Activated CD8-positive, alpha-beta T cell treated with anti-CD3 and anti-CD28 coated beads, Interleukin-2, amount 10 ng/mL, durations not matched to agents 7 days and 5 days (primary cell): ENCODE measurements around the gene GPAT3. TPM values are rescaled to one million over a fixed set of nuclear protein-coding genes. Genes with fewer than 3 reads are reported as not detected.
"Not testable (repeated sequence)": the region's sequence is repeated elsewhere in the genome, so short reads cannot be mapped to it uniquely, and the experiment has no call there.

Experiments
- ATAC-seq: fragments of 150-1000 bp; cut with Tn5 transposase; one replicate; pipeline ENCODE4 v1.10.0; 2021; ENCODE audit warnings: moderate library complexity
- CTCF ChIA-PET: fragments of 350-600 bp; sonication (Branson Sonifier 250); formaldehyde crosslinking; loops from one replicate; lab custom pipeline; 2021; ENCODE audit warnings: antibody characterized with exemption; lab: Charles Lee
- POLR2A ChIA-PET: fragments of 350-600 bp; sonication (Branson Sonifier 250); formaldehyde crosslinking; loops from one replicate; lab custom pipeline; 2021; ENCODE audit warnings: antibody characterized with exemption; lab: Charles Lee
- DNase-seq: peaks from one replicate; pipeline ENCODE4 v3.0.0-alpha.2; 2020
- H3K27ac Mint-ChIP-seq: one replicate; pipeline ENCODE4 v1.8.0; 2021; ENCODE audit warnings: mild to moderate bottlenecking, mixed read lengths
- H3K27me3 Mint-ChIP-seq: one replicate; pipeline ENCODE4 v1.8.0; 2021; ENCODE audit warnings: low read depth, mixed read lengths
- H3K36me3 Mint-ChIP-seq: one replicate; pipeline ENCODE4 v1.8.0; 2021; ENCODE audit warnings: low read depth, mixed read lengths
- H3K4me1 Mint-ChIP-seq: one replicate; pipeline ENCODE4 v1.8.0; 2021; ENCODE audit warnings: low read depth, mixed read lengths
- H3K4me3 Mint-ChIP-seq: one replicate; pipeline ENCODE4 v1.8.0; 2021; ENCODE audit warnings: mild to moderate bottlenecking, mixed read lengths
- H3K9me3 Mint-ChIP-seq: one replicate; pipeline ENCODE4 v1.8.0; 2022; ENCODE audit warnings: mixed read lengths; ENCODE audit not compliant: insufficient read depth
- total RNA-seq, 2 experiments: library from RNA; stranded (reverse); gene quantifications; one replicate each; pipeline ENCODE4 v1.2.3, GENCODE V29; 2021

The GPAT3 gene
- total RNA-seq, 2 experiments from 2014 or later, result 2.8 to 2.9 TPM

DNA sequence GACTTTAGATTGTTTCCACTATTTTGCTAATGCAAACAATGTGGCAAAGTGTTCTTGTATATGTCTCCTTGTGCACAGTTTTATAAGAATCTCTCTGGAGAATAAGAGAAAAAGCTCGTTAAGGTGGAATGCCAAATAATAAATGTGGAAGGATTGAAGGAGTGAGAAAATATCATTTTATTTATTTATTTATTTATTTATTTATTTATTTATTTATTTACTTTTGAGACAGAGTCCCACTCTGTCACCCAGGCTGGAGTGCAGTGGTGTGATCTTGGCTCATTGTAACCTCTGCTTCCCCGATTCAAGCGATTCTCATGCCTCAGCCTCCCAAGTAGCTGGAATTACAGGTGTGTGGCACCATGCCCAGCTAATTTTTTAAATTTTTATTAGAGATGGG is 40.3 kb downstream of the GPAT3 start:
- CTCF ChIA-PET, H3K27ac Mint-ChIP-seq, DNase-seq, H3K4me3 Mint-ChIP-seq, H3K4me1 Mint-ChIP-seq, POLR2A ChIA-PET, H3K9me3 Mint-ChIP-seq, ATAC-seq, H3K36me3 Mint-ChIP-seq, H3K27me3 Mint-ChIP-seq: not testable (repeated sequence)

DNA sequence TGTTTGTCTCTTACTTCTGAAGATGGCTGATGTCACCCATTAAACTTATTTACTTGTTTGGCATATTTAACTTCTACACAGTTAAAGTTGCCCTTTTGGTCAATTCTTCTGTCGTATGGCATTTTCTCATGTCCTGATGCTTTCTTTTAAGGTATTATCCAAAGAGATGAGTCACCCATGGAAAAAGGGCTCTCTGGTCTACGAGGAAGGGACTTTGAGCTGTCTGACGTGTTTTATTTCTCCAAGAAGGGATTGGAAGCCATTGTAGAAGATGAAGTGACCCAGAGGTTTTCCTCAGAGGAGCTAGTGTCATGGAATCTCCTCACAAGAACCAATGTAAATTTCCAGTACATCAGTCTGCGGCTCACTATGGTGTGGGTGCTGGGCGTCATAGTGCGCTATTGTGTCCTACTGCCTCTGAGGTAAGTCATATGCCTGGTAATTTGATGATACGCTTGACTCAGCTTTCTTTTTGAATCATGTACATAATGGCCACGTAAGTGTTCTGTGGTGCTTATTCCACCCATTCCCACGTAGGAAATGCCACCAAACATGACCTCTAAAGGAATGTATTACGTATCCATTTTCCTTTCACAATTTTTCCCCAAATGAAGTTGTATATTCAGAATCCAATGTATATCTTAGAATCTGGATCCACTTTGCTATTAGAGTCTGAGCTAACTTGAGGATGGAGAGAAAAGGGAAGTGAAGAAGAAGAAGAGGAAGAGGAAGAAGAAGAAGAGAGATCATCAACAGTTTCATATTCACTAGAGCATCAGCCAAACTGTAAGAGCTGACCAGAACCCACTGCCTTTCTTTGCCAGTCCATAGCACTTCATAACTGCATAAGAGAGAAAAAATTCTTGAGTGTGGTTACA is 45.7 kb downstream of the GPAT3 start:
- ATAC-seq (no peak), DNase-seq (no peak)
- H3K9me3 Mint-ChIP-seq, result no peaks in the 10 kb centered on the region
- no peaks in the 10 kb centered on the region for H3K4me1 Mint-ChIP-seq
- H3K4me3 Mint-ChIP-seq, result no peak overlapping the region
- H3K36me3 Mint-ChIP-seq, result no peaks in the 10 kb centered on the region
- H3K27ac Mint-ChIP-seq, result no peak overlapping the region
- ChIA-PET POLR2A (interaction anchor here (0.6 to 0.8 kb wide), 2 partner anchors 9 to 54 kb away, joined by 3 to 4 read pairs; no protein-coding TSS in a partner anchor), CTCF (interaction anchor here (2.0 kb wide), 1 partner anchor 73 kb away, joined by 12 read pairs; no protein-coding TSS in a partner anchor)
- H3K27me3 Mint-ChIP-seq, result peaks cover 6% of the 10 kb centered on the region

DNA sequence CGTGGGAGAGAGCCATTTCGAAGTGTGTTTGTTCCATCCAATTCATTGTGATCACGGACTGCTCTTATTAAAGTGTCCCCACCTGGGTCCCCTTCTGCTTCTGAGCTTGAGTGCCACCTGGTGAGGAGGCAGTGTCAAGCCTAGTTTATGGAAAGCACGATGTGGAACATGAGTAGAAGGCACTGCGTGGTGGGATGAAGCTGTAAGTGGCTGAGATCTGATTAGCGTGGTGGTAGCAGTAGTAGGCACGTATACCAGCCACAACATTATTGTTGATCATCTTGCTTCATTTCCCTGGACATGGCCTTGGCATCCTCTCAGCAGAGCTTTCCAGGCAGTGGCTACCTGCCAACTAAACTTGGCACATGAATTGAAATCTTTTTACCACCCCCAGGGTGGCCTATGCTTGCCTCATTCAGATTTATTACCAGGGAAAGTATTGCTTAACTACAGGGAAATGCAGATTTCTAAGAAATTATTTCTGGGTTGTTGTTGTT is 46.4 kb downstream of the GPAT3 start:
- POLR2A ChIA-PET, result interaction anchor here (0.6 to 0.8 kb wide), 2 partner anchors 9 to 53 kb away, joined by 3 to 4 read pairs; no protein-coding TSS in a partner anchor
- no peak for DNase-seq
- no peaks in the 10 kb centered on the region for H3K9me3 Mint-ChIP-seq
- CTCF ChIA-PET, result interaction anchor here (1.5 to 2.0 kb wide), 2 partner anchors 73 to 92 kb away, joined by 3 to 12 read pairs; no protein-coding TSS in a partner anchor
- no peak overlapping the region for H3K27ac Mint-ChIP-seq
- no peak overlapping the region for H3K4me3 Mint-ChIP-seq
- H3K27me3 Mint-ChIP-seq, result peaks cover 6% of the 10 kb centered on the region
- no peak for ATAC-seq
- no peaks in the 10 kb centered on the region for H3K4me1 Mint-ChIP-seq
- no peaks in the 10 kb centered on the region for H3K36me3 Mint-ChIP-seq

DNA sequence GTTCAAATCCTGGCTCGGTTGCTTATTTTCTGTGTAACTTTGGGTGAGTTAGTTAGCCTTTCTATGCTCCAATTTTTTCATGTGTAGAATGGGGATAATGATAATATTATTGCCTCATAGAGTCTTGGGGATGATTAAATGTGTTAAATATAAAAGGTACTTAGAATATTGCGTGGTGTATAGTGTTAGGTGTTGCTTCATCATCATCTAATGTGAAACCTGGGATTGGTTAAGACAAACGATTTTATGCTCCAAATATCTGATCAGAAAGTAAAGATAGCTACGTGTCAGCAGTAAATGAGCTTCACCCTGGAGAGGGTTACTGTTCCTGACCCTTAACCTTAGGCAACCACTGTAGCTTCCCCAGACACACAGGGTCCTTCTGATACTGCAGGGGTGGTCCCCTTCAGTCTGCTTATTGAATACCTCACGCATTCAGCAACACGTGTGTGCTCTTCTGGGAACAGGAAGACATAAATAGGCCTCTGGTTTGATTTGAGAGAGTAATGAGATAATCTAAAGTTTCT is 50.1 kb downstream of the GPAT3 start:
- no peak overlapping the region for H3K4me3 Mint-ChIP-seq
- DNase-seq, result no peak
- no peaks in the 10 kb centered on the region for H3K27me3 Mint-ChIP-seq
- no peaks in the 10 kb centered on the region for H3K9me3 Mint-ChIP-seq
- H3K4me1 Mint-ChIP-seq, result no peaks in the 10 kb centered on the region
- ChIA-PET CTCF (no interaction called here), POLR2A (no interaction called here)
- no peak for ATAC-seq
- H3K36me3 Mint-ChIP-seq, result no peaks in the 10 kb centered on the region
- H3K27ac Mint-ChIP-seq, result no peak overlapping the region

DNA sequence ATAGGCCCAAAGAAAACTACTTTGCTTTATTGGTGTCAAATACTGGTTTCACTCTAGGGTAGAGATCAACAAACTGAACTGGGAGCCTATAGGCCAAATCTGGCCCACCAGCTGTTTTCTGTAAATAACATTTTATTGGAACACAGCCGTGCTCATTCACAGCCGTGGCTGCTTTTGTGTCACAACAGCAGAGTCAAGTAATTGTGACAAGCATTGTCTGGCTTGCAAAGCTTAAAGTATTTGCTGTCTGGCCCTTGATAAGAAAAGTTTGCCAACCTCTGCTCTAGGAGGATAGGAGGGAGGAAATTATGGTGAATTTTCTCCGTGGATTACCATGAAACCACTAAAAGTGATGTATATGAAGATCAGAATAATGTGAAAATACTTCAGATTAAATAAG is 53.4 kb downstream of the GPAT3 start:
- CTCF ChIA-PET, result no interaction called here
- no peak overlapping the region for H3K4me3 Mint-ChIP-seq
- H3K9me3 Mint-ChIP-seq, result no peaks in the 10 kb centered on the region
- POLR2A ChIA-PET, result no interaction called here
- no peak overlapping the region for H3K27ac Mint-ChIP-seq
- no peaks in the 10 kb centered on the region for H3K4me1 Mint-ChIP-seq
- H3K27me3 Mint-ChIP-seq, result no peaks in the 10 kb centered on the region
- no peaks in the 10 kb centered on the region for H3K36me3 Mint-ChIP-seq
- DNase-seq (no peak), ATAC-seq (no peak)

DNA sequence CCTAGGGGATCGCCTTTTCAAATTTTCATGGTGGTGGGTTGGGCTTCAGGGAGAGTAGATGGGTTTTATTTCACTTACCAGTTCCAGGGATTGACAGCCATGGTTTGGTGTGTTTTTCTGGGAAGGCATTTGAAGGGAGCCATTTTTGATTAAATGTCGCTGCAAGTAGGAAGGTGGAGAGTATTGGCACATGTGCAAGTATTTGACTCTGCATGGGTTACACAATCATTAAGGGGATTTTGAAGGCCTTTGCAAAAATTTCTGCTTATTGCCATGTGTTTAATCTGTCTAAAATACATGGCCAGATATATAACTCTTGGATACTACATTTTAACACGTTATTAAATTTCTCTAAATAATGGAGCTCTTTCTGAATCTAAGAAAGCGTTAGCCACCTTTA is 55.1 kb downstream of the GPAT3 start:
- H3K9me3 Mint-ChIP-seq, result no peaks in the 10 kb centered on the region
- DNase-seq (no peak), ATAC-seq (no peak)
- no peaks in the 10 kb centered on the region for H3K27me3 Mint-ChIP-seq
- no peak overlapping the region for H3K27ac Mint-ChIP-seq
- no peaks in the 10 kb centered on the region for H3K36me3 Mint-ChIP-seq
- ChIA-PET POLR2A (no interaction called here), CTCF (no interaction called here)
- no peak overlapping the region for H3K4me3 Mint-ChIP-seq
- H3K4me1 Mint-ChIP-seq, result no peaks in the 10 kb centered on the region

DNA sequence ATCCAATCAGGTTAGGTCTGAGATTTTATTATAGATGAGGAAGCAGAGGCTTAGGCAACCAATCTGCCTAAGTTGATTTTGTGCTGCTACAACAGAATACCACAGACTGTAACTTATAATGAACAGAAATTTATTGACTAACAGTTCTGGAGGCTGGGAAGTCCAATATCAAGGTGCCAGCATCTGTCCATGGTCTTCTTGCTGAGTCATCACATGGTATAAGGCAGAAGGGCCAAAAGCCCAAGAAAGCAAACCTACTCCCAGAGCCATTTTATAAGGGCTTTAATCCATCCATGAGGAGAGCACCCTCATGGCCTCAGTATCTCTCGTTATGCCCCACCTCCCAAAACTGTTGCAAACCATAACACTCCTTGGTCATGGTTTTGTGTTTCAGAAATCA is 55.8 kb downstream of the GPAT3 start:
- no peaks in the 10 kb centered on the region for H3K4me1 Mint-ChIP-seq
- no peaks in the 10 kb centered on the region for H3K27me3 Mint-ChIP-seq
- H3K27ac Mint-ChIP-seq, result no peak overlapping the region
- no peaks in the 10 kb centered on the region for H3K36me3 Mint-ChIP-seq
- ATAC-seq, result no peak
- ChIA-PET POLR2A (no interaction called here), CTCF (no interaction called here)
- H3K4me3 Mint-ChIP-seq, result no peak overlapping the region
- DNase-seq, result no peak
- H3K9me3 Mint-ChIP-seq, result no peaks in the 10 kb centered on the region

DNA sequence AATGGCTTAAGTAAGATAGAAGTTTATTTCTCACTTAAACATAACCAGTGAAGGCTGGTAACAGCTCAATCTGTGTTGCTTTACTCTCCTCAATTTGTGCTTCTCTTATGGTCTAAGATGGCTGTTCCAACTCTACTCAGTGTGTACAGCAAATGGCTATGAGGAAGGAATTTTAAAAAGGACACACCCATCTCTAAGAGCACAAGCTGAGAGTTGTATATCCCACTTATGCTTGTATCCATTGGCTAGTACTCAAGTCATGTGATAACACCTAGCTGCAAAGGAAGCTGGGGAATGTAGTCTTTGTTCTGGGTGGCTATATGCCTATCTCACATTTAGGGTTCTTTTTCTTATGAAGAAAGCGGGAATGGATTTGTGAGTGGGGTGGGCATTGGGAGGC is 63.3 kb downstream of the GPAT3 start:
- ChIA-PET CTCF (interaction anchor here (2.2 kb wide), 1 partner anchor 46 kb away, joined by 7 read pairs; no protein-coding TSS in a partner anchor), POLR2A (no interaction called here)
- H3K27ac Mint-ChIP-seq, result no peak overlapping the region
- no peak for DNase-seq
- H3K4me3 Mint-ChIP-seq, result no peak overlapping the region
- H3K27me3 Mint-ChIP-seq, result peaks cover 3% of the 10 kb centered on the region
- ATAC-seq, result peak; percentile 57
- no peaks in the 10 kb centered on the region for H3K9me3 Mint-ChIP-seq
- no peaks in the 10 kb centered on the region for H3K4me1 Mint-ChIP-seq
- no peaks in the 10 kb centered on the region for H3K36me3 Mint-ChIP-seq

DNA sequence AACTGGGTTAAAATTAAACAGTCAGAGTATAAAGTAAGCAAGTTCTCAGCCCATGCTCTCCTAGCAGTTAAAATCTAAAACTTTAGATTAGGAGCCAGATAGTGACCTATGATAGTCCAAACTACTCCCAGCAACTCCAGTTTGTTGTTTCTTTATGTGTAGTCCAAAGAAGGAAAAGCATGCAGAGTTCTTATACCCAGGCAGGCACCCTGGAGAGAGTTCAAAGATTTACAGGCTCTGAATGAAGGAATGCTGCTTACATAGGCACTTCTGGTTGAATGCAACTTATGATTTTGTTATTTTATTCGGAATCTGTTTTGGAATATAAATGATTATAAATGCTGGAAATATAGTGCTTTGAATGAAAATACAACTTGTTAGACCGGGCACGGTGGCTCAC is 67.2 kb downstream of the GPAT3 start:
- DNase-seq (no peak), ATAC-seq (no peak)
- CTCF ChIA-PET, result no interaction called here
- H3K27ac Mint-ChIP-seq, result no peak overlapping the region
- no peaks in the 10 kb centered on the region for H3K4me1 Mint-ChIP-seq
- no peaks in the 10 kb centered on the region for H3K9me3 Mint-ChIP-seq
- H3K27me3 Mint-ChIP-seq, result peaks cover 3% of the 10 kb centered on the region
- H3K36me3 Mint-ChIP-seq, result no peaks in the 10 kb centered on the region
- POLR2A ChIA-PET, result no interaction called here
- no peak overlapping the region for H3K4me3 Mint-ChIP-seq

DNA sequence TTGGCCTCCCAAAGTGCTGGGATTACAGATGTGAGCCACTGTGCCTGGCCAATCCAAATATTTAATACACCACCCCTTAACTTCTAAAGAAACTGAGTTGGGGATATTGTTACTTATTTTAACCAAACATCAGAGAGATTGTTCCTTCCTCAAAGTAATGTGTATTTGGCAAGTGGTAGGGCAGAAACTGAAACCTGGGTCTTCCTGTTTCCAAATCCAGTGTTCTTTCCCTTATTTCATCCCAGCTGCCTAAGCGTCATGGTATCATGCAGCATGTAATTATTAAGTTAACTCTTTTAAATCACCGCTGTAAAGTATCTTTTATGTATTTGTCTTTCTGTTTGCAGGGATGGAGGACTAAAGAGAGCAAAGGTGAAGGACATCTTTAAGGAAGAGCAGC is 68.4 kb downstream of the GPAT3 start:
- Mint-ChIP-seq H3K9me3 (no peaks in the 10 kb centered on the region), H3K27ac (no peak overlapping the region), H3K27me3 (peaks cover 7% of the 10 kb centered on the region), H3K4me1 (no peaks in the 10 kb centered on the region), H3K36me3 (no peaks in the 10 kb centered on the region), H3K4me3 (no peak overlapping the region)
- CTCF ChIA-PET, result interaction anchor here (1.2 kb wide), 1 partner anchor 29 kb away, joined by 3 read pairs; no protein-coding TSS in a partner anchor
- DNase-seq, result no peak
- POLR2A ChIA-PET, result no interaction called here
- no peak for ATAC-seq

DNA sequence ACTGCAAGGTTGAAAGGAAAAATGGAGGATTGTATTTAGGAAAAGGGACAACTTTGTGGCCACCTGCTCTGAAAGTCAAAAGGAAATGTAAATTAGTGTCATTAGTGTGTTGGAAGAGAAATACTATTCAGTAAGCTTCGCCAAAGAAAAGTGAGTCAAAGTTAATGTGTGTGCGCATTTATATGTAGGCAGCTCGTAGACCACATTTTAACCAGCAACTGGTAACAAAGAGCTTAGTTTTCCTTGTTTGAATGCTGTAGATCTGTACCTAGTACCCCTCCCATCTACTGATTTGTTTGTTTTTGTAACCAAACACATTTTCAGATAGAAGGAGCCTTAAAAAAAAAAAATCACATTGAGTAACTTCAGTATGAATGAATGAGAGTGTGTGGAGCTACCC is 69.3 kb downstream of the GPAT3 start:
- CTCF ChIA-PET, result interaction anchor here (1.2 kb wide), 1 partner anchor 28 kb away, joined by 3 read pairs; no protein-coding TSS in a partner anchor
- Mint-ChIP-seq H3K4me1 (no peaks in the 10 kb centered on the region), H3K36me3 (no peaks in the 10 kb centered on the region), H3K9me3 (no peaks in the 10 kb centered on the region), H3K27me3 (peaks cover 7% of the 10 kb centered on the region), H3K27ac (no peak overlapping the region), H3K4me3 (no peak overlapping the region)
- ATAC-seq (no peak), DNase-seq (no peak)
- POLR2A ChIA-PET, result no interaction called here

DNA sequence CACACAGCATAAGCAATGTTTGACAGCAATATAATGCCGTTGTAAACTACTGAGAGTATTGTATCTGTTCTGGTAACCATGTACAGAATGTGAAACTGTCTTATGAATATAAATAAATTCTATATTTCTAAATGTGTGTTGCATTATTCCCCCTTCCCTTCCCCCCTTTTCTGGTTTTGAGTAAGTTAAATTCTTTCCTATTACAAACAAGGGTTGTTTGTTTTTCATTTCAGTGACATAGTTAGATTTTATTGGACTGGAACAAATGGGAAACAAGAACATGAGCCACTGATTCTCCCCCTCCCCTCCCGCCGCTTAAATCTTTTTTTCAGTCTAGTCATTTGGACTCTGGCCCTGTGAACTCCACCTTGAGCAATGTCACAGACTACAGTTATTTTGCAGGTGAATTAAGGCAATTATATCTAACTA is 69.8 kb downstream of the GPAT3 start:
- Mint-ChIP-seq H3K4me3 (no peak overlapping the region), H3K36me3 (no peaks in the 10 kb centered on the region), H3K9me3 (no peaks in the 10 kb centered on the region), H3K27ac (no peak overlapping the region), H3K27me3 (peaks cover 7% of the 10 kb centered on the region), H3K4me1 (no peaks in the 10 kb centered on the region)
- ChIA-PET CTCF (interaction anchor here (1.2 kb wide), 1 partner anchor 27 kb away, joined by 3 read pairs; no protein-coding TSS in a partner anchor), POLR2A (no interaction called here)
- ATAC-seq (no peak), DNase-seq (no peak)
